ENCODE data around the gene PTOV1.
"Not testable (repeated sequence)": the region's sequence is repeated elsewhere in the genome, so short reads cannot be mapped to it uniquely, and the experiment has no call there.

Gene PTOV1

GRCh38 chr19:49818649-49819370 is 32.1 kb upstream of the PTOV1 start:
- no peak for DNase-seq

GRCh38 chr19:49819452-49820115 is 31.4 kb upstream of the PTOV1 start:
- DNase-seq: not testable (repeated sequence)

- DNase-seq: no peak
Observed at GRCh38 chr19:49820125-49820524, 30.8 kb upstream of the PTOV1 start.

GRCh38 chr19:49823472-49823871 is 27.5 kb upstream of the PTOV1 start:
- DNase-seq: no peak

- DNase-seq: no peak
Observed at GRCh38 chr19:49824662-49825061, 26.3 kb upstream of the PTOV1 start.

GRCh38 chr19:49827034-49827433 is 23.9 kb upstream of the PTOV1 start:
- DNase-seq: no peak

- no peak for DNase-seq
Observed at GRCh38 chr19:49829200-49829599, 21.8 kb upstream of the PTOV1 start.

- no peak for DNase-seq
Observed at GRCh38 chr19:49829721-49830120, 21.2 kb upstream of the PTOV1 start.

- no peak for DNase-seq
Observed at GRCh38 chr19:49830766-49831165, 20.2 kb upstream of the PTOV1 start.

- no peak for DNase-seq
Observed at GRCh38 chr19:49831592-49831991, 19.4 kb upstream of the PTOV1 start.

GRCh38 chr19:49832556-49832955 is 18.4 kb upstream of the PTOV1 start:
- no peak for DNase-seq

GRCh38 chr19:49833599-49833998 is 17.4 kb upstream of the PTOV1 start:
- DNase-seq: no peak

GRCh38 chr19:49835562-49835961 is 15.4 kb upstream of the PTOV1 start:
- DNase-seq: no peak

- no peak for DNase-seq
Observed at GRCh38 chr19:49836176-49837008, 14.6 kb upstream of the PTOV1 start.

- no peak for DNase-seq
Observed at GRCh38 chr19:49837009-49837310, 14.0 kb upstream of the PTOV1 start.

- no peak for DNase-seq
Observed at GRCh38 chr19:49837425-49837824, 13.5 kb upstream of the PTOV1 start.

GRCh38 chr19:49838885-49839588 is 11.9 kb upstream of the PTOV1 start:
- no peak for DNase-seq

GRCh38 chr19:49839713-49840112 is 11.2 kb upstream of the PTOV1 start:
- no peak for DNase-seq

- no peak for DNase-seq
Observed at GRCh38 chr19:49840321-49840720, 10.6 kb upstream of the PTOV1 start.

- DNase-seq: no peak
Observed at GRCh38 chr19:49840736-49841249, 10.2 kb upstream of the PTOV1 start.

- DNase-seq: no peak
Observed at GRCh38 chr19:49843265-49843664, 7.7 kb upstream of the PTOV1 start.

GRCh38 chr19:49844138-49845095 is 6.5 kb upstream of the PTOV1 start:
- no peak for DNase-seq

Measured in NCI-H446 treated with DMSO at 0.1 percent for 48 hours (cell line).